HG03045 (cell line): ENCODE data around the gene DVL1.
"Not testable (repeated sequence)": the region's sequence is repeated elsewhere in the genome, so short reads cannot be mapped to it uniquely, and the experiment has no call there.

Experiments used
- ATAC-seq: cut with Tn5 transposase; IDR thresholded peaks from one replicate; pipeline ENCODE4 v1.9.1; 2021; ENCODE audit warnings: mild to moderate bottlenecking, moderate library complexity; ENCODE audit not compliant: unreplicated experiment

DVL1 gene

GRCh38 chr1:1373815-1374588, 24.8 kb upstream of the DVL1 start:
- ATAC-seq = no peak

GRCh38 chr1:1373051-1373814, 24.0 kb upstream of the DVL1 start:
- ATAC-seq = no peak

- ATAC-seq = no peak
Measured at GRCh38 chr1:1371746-1372711, 22.8 kb upstream of the DVL1 start.

- no peak for ATAC-seq
Measured at GRCh38 chr1:1371364-1371745, 22.1 kb upstream of the DVL1 start.

GRCh38 chr1:1370771-1371300, 21.6 kb upstream of the DVL1 start:
- no peak for ATAC-seq

- ATAC-seq = not testable (repeated sequence)
Measured at GRCh38 chr1:1370094-1370493, 20.9 kb upstream of the DVL1 start.

GRCh38 chr1:1367315-1367714, 18.1 kb upstream of the DVL1 start:
- no peak for ATAC-seq

- no peak for ATAC-seq
Measured at GRCh38 chr1:1366699-1367066, 17.5 kb upstream of the DVL1 start.

- ATAC-seq = no peak
Measured at GRCh38 chr1:1365875-1366698, 16.9 kb upstream of the DVL1 start.

- ATAC-seq = no peak
Measured at GRCh38 chr1:1364266-1364665, 15.0 kb upstream of the DVL1 start.

- no peak for ATAC-seq
Measured at GRCh38 chr1:1361982-1362423, 12.8 kb upstream of the DVL1 start.

GRCh38 chr1:1361233-1361981, 12.2 kb upstream of the DVL1 start:
- no peak for ATAC-seq

- no peak for ATAC-seq
Measured at GRCh38 chr1:1360506-1361169, 11.4 kb upstream of the DVL1 start.

GRCh38 chr1:1359664-1360468, 10.6 kb upstream of the DVL1 start:
- no peak for ATAC-seq

GRCh38 chr1:1359308-1359663, 10.1 kb upstream of the DVL1 start:
- ATAC-seq = no peak

- no peak for ATAC-seq
Measured at GRCh38 chr1:1358433-1359271, 9.4 kb upstream of the DVL1 start, which contains the start of gene MXRA8. MXRA8 (minus strand) TSS chr1:1358555; CDS start chr1:1358504, 51 bp downstream.

- ATAC-seq = no peak
Measured at GRCh38 chr1:1357871-1358432, 8.7 kb upstream of the DVL1 start.
